ENCODE measurements around the gene APCDD1L. TPM values are rescaled to one million over a fixed set of nuclear protein-coding genes. Genes with fewer than 3 reads are reported as not detected.
"Not testable (repeated sequence)": the region's sequence is repeated elsewhere in the genome, so short reads cannot be mapped to it uniquely, and the experiment has no call there.

The APCDD1L gene
- total and polyA plus RNA-seq, 9 donors: 0.08 to 0.62 TPM; not detected in 7

DNA sequence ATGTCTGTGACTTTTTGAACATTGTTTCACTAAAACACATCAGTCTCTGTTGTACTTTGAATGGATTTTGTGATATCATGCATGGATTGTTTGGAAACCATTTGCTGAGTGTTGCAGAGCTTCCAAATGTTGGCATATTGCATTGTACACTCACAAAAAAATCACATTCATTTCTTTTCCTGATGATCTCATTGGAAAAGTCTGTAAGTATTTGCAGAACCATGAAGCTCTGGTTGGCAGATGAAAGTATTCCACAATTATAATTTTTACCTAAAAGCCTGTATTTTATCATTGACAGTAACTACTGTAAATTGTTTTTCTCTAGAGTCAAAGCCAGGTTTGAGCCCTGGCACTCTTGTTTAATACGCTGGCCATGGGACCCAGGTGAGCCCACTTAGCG is 84.1 kb downstream of the APCDD1L start:
- no peak overlapping the region for H3K27ac ChIP-seq
- intact Hi-C loops (cut with DNase I): no loop called here
- H3K27me3 ChIP-seq: no peaks in the 10 kb centered on the region
- H3K36me3 ChIP-seq: no peaks in the 10 kb centered on the region
- TF ChIP-seq EP300 (IDR thresholded peaks at IDR 0.05) (no peak), POLR2A (IDR thresholded peaks at IDR 0.05) (no peak)
- TF ChIP-seq, protein P1, sequence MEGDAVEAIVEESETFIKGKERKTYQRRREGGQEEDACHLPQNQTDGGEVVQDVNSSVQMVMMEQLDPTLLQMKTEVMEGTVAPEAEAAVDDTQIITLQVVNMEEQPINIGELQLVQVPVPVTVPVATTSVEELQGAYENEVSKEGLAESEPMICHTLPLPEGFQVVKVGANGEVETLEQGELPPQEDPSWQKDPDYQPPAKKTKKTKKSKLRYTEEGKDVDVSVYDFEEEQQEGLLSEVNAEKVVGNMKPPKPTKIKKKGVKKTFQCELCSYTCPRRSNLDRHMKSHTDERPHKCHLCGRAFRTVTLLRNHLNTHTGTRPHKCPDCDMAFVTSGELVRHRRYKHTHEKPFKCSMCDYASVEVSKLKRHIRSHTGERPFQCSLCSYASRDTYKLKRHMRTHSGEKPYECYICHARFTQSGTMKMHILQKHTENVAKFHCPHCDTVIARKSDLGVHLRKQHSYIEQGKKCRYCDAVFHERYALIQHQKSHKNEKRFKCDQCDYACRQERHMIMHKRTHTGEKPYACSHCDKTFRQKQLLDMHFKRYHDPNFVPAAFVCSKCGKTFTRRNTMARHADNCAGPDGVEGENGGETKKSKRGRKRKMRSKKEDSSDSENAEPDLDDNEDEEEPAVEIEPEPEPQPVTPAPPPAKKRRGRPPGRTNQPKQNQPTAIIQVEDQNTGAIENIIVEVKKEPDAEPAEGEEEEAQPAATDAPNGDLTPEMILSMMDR (IDR thresholded peaks at IDR 0.05): no peak
- peaks cover 16% of the 10 kb centered on the region for H3K4me1 ChIP-seq (ENCODE audit: insufficient read depth)
- no peaks in the 10 kb centered on the region for H3K9me3 ChIP-seq
- DNase-seq: no peak
- no peak overlapping the region for H3K4me3 ChIP-seq
- 98 to 100% (median 99%) methylated on average over 2 of the region's 2 CpGs for WGBS, 3 donors

DNA sequence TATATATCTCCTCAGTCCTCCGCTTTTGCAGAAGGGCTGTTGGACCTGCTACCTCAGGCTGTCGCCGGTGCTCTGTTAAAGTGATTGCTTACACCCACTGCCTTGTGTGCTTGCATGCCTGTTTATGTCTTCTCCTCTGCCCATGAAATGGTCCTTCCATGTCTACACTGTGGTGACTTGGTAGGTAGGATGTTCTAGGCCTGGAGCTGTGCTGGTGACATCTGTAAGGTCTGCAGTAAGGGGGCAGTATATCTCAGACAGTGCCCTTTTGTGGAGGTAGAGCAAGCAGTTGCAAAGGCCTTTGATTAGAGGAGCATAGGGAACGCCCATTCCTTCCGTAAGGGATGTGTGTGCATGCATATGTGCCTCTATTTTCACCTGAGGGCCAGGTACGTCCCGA is 85.9 kb downstream of the APCDD1L start:
- no peak for DNase-seq
- no peaks in the 10 kb centered on the region for H3K9me3 ChIP-seq
- TF ChIP-seq POLR2A (IDR thresholded peaks at IDR 0.05): no peak
- TF ChIP-seq, protein P1 (IDR thresholded peaks at IDR 0.05): no peak
- no peak for TF ChIP-seq EP300 (IDR thresholded peaks at IDR 0.05)
- WGBS, 3 donors: 96 to 97% (median 97%) methylated on average over 7 of the region's 7 CpGs
- intact Hi-C loops (cut with DNase I): no loop called here
- H3K27me3 ChIP-seq: no peaks in the 10 kb centered on the region
- peaks cover 16% of the 10 kb centered on the region for H3K4me1 ChIP-seq (ENCODE audit: insufficient read depth)
- H3K36me3 ChIP-seq: no peaks in the 10 kb centered on the region
- no peak overlapping the region for H3K27ac ChIP-seq
- H3K4me3 ChIP-seq: no peak overlapping the region

DNA sequence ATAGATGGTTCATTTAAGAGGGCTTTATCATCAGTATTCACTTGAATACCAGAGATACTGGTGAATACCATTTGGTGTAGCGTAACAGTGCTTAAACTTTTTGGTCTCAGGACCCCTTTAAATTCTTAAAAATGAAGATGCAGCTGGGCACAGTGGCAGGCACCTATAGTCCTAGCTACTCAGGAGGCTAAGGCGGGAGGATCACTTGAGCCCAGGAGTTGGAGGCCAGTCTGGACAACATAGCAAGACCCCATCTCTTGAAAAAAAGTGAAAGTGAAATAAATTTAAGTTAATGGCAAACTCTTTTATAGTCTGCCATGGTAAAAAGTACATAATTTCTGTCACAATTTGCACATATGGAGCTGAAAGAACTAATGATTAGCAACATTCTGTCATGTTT is 86.8 kb downstream of the APCDD1L start:
- no peaks in the 10 kb centered on the region for H3K9me3 ChIP-seq
- H3K27me3 ChIP-seq: no peaks in the 10 kb centered on the region
- intact Hi-C loops (cut with DNase I): no loop called here
- no peak for DNase-seq
- WGBS, 3 donors: 95 to 99% (median 98%) methylated on average over 2 of the region's 2 CpGs
- TF ChIP-seq POLR2A (IDR thresholded peaks at IDR 0.05): no peak
- TF ChIP-seq, protein P1 (IDR thresholded peaks at IDR 0.05): no peak
- no peak overlapping the region for H3K27ac ChIP-seq
- H3K36me3 ChIP-seq: no peaks in the 10 kb centered on the region
- no peak overlapping the region for H3K4me3 ChIP-seq
- peaks cover 13% of the 10 kb centered on the region for H3K4me1 ChIP-seq (ENCODE audit: insufficient read depth)

DNA sequence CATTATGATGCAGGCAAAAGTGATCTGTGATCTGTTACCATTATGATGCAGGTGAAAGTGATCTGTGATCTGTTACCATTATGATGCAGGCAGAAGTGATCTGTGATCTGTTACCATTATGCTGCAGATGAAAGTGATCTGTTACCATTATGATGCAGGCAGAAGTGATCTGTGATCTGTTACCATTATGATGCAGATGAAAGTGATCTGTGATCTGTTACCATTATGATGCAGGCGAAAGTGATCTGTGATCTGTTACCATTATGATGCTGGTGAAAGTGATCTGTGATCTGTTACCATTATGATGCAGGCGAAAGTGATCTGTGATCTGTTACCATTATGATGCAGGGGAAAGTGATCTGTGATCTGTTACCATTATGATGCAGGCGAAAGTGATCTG is 87.6 kb downstream of the APCDD1L start:
- H3K27me3 ChIP-seq; H3K9me3 ChIP-seq; intact Hi-C loops (cut with DNase I); DNase-seq; H3K4me3 ChIP-seq; H3K36me3 ChIP-seq; H3K4me1 ChIP-seq (ENCODE audit: insufficient read depth); H3K27ac ChIP-seq: not testable (repeated sequence)
- WGBS, 3 donors: 89 to 96% (median 95%) methylated on average over 3 of the region's 3 CpGs

DNA sequence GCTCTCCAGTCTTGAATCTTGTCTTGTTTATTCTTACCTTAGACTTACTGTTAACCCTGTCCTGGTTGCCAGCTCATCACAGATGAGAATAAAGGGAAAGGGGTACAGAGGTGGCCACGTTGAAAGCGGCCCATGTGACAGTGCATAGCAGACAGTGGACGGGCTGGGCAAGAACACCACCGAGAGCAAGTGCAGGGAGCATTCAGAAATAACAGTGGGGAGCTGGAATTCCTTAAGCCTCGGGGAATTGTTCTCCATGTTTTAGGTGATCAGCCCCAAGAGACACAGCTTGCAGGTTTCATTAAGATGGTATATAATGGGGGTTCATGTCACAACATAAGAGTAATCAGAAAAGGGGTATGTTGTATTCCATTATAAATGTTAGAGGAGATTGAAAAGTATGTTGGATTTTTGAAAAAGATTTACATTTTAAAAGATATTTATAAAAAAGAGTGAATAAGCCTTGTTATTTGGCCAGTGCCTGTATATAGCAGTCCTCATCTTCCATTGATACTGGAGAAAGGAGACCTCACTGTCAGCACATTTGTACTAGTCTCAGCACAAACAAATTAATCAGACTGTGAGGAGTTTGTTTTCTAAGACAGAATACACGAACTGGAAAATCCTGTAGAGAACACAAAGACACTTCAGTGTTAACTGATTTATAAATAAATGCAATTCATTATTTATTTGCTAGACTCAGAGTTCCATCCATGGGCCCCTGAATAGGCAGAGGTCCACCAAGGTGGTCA is 90.8 kb downstream of the APCDD1L start:
- H3K27ac ChIP-seq: no peak overlapping the region
- TF ChIP-seq, protein P1 (IDR thresholded peaks at IDR 0.05): no peak
- no peak for TF ChIP-seq EP300 (IDR thresholded peaks at IDR 0.05)
- TF ChIP-seq POLR2A (IDR thresholded peaks at IDR 0.05): no peak
- no peaks in the 10 kb centered on the region for H3K27me3 ChIP-seq
- H3K4me3 ChIP-seq: no peak overlapping the region
- no peaks in the 10 kb centered on the region for H3K9me3 ChIP-seq
- H3K36me3 ChIP-seq: no peaks in the 10 kb centered on the region
- no peak for DNase-seq
- WGBS, 3 donors: 84 to 90% (median 85%) methylated on average over 6 of the region's 6 CpGs
- no peaks in the 10 kb centered on the region for H3K4me1 ChIP-seq (ENCODE audit: insufficient read depth)
- intact Hi-C loops (cut with DNase I): no loop called here
